Vagina (tissue), 2 donors: ENCODE results near the gene MSL3B.

Experiments
- DNase-seq, 2 donors: peaks; one replicate each; pipeline ENCODE4 v3.0.0-alpha.2; 2017; ENCODE audit errors: extremely low spot score in 2 of 2
- H3K27ac ChIP-seq: fragments of 200-600 bp; sonication (generic); one replicate; pipeline ENCODE4 v1.5.1; 2019
- H3K27me3 ChIP-seq: fragments of 200-600 bp; sonication (generic); one replicate; pipeline ENCODE4 v1.5.1; 2019
- H3K36me3 ChIP-seq, 2 donors: fragments of 200-600 bp; sonication (generic); one replicate each; pipeline ENCODE4 v1.5.1; 2017 to 2019
- H3K4me1 ChIP-seq: fragments of 200-600 bp; sonication (generic); one replicate; pipeline ENCODE4 v1.5.1; 2019
- H3K4me3 ChIP-seq, 2 donors: fragments of 200-600 bp; sonication (generic); 1 replicate in 1 of 2; 2 replicates in 1 of 2; pipeline ENCODE4 v1.5.1; 2016 to 2019
- H3K9me3 ChIP-seq: fragments of 200-600 bp; sonication (generic); one replicate; pipeline ENCODE4 v1.5.1; 2019
- CTCF ChIP-seq, 3 experiments: fragments of 450-650 bp in 2 of 3; fragments of 200-600 bp in 1 of 3; sonication (generic) in 1 of 3; IDR thresholded peaks; one replicate each; pipeline ENCODE4 v1.5.1; 2017 to 2019; ENCODE audit warnings: antibody characterized with exemption in 3 of 3, mild to moderate bottlenecking in 2 of 3, moderate library complexity in 2 of 3
- POLR2A ChIP-seq, 2 donors: fragments of 450-650 bp; IDR thresholded peaks; one replicate each; pipeline ENCODE4 v1.6.1; 2017; ENCODE audit warnings: antibody characterized with exemption in 2 of 2, mild to moderate bottlenecking in 2 of 2, moderate library complexity in 2 of 2
- POLR2AphosphoS5 ChIP-seq, 2 donors: sonication (generic); formaldehyde crosslinking; IDR thresholded peaks; one replicate each; pipeline ENCODE4 v1.9.0; 2017; ENCODE audit warnings: antibody characterized with exemption in 2 of 2, mild to moderate bottlenecking in 2 of 2, low read depth in 1 of 2; ENCODE audit not compliant: insufficient read depth in 1 of 2
- intact Hi-C: fragments of 100-400 bp; cut with DNase I; formaldehyde crosslinking; loops from one replicate; pipeline ENCODE4 v1.15.1; 2023

MSL3B gene

GRCh38 chr2:233817995-233818638 lies 50.1 kb downstream of the MSL3B start:
- H3K4me3 ChIP-seq = no peak overlapping the region
- intact Hi-C loops = no loop called here
- H3K27me3 ChIP-seq = no peaks in the 10 kb centered on the region
- no peaks in the 10 kb centered on the region for H3K36me3 ChIP-seq
- no peaks in the 10 kb centered on the region for H3K4me1 ChIP-seq
- DNase-seq = no peak
- no peak for TF ChIP-seq POLR2A (IDR thresholded peaks at IDR 0.05)
- TF ChIP-seq CTCF (IDR thresholded peaks at IDR 0.05) = no peak
- TF ChIP-seq POLR2AphosphoS5 (IDR thresholded peaks at IDR 0.05; ENCODE audit: insufficient read depth in 1 of 2, low read depth in 1 of 2) = no peak
- H3K9me3 ChIP-seq = no peaks in the 10 kb centered on the region
- H3K27ac ChIP-seq = no peak overlapping the region

- no peak overlapping the region for H3K4me3 ChIP-seq
- no peaks in the 10 kb centered on the region for H3K27me3 ChIP-seq
- intact Hi-C loops = no loop called here
- no peak for DNase-seq
- no peaks in the 10 kb centered on the region for H3K9me3 ChIP-seq
- H3K36me3 ChIP-seq = no peaks in the 10 kb centered on the region
- TF ChIP-seq POLR2AphosphoS5 (IDR thresholded peaks at IDR 0.05; ENCODE audit: insufficient read depth in 1 of 2, low read depth in 1 of 2) (no peak), POLR2A (IDR thresholded peaks at IDR 0.05) (no peak), CTCF (IDR thresholded peaks at IDR 0.05) (no peak)
- H3K27ac ChIP-seq = no peak overlapping the region
- H3K4me1 ChIP-seq = no peaks in the 10 kb centered on the region
These were observed 50.8 kb downstream of the MSL3B start for GRCh38 chr2:233817361-233817911.

- DNase-seq = no peak
- no peak for TF ChIP-seq POLR2A (IDR thresholded peaks at IDR 0.05)
- TF ChIP-seq CTCF (IDR thresholded peaks at IDR 0.05) = no peak
- no peak for TF ChIP-seq POLR2AphosphoS5 (IDR thresholded peaks at IDR 0.05; ENCODE audit: insufficient read depth in 1 of 2, low read depth in 1 of 2)
- Histone ChIP-seq H3K4me1 (no peaks in the 10 kb centered on the region), H3K4me3 (no peak overlapping the region), H3K27me3 (no peaks in the 10 kb centered on the region), H3K9me3 (no peaks in the 10 kb centered on the region), H3K36me3 (no peaks in the 10 kb centered on the region), H3K27ac (no peak overlapping the region)
- intact Hi-C loops = no loop called here
These were observed 51.4 kb downstream of the MSL3B start for GRCh38 chr2:233816771-233817170.

- TF ChIP-seq POLR2AphosphoS5 (IDR thresholded peaks at IDR 0.05; ENCODE audit: insufficient read depth in 1 of 2, low read depth in 1 of 2) (no peak), POLR2A (IDR thresholded peaks at IDR 0.05) (no peak), CTCF (IDR thresholded peaks at IDR 0.05) (no peak)
- intact Hi-C loops = no loop called here
- DNase-seq = no peak
- no peaks in the 10 kb centered on the region for H3K36me3 ChIP-seq
- H3K27me3 ChIP-seq = no peaks in the 10 kb centered on the region
- H3K4me3 ChIP-seq = no peak overlapping the region
- H3K4me1 ChIP-seq = no peaks in the 10 kb centered on the region
- H3K9me3 ChIP-seq = no peaks in the 10 kb centered on the region
- no peak overlapping the region for H3K27ac ChIP-seq
These were observed 51.9 kb downstream of the MSL3B start for GRCh38 chr2:233816334-233816733.

- no peaks in the 10 kb centered on the region for H3K27me3 ChIP-seq
- TF ChIP-seq CTCF (IDR thresholded peaks at IDR 0.05) = no peak
- no peak for TF ChIP-seq POLR2AphosphoS5 (IDR thresholded peaks at IDR 0.05; ENCODE audit: insufficient read depth in 1 of 2, low read depth in 1 of 2)
- TF ChIP-seq POLR2A (IDR thresholded peaks at IDR 0.05) = no peak
- intact Hi-C loops = no loop called here
These were observed 52.3 kb downstream of the MSL3B start for GRCh38 chr2:233815861-233816260.

More at GRCh38 chr2:233815861-233816260, 52.3 kb downstream of the MSL3B start:
- DNase-seq = no peak
- Histone ChIP-seq H3K4me3 (no peak overlapping the region), H3K36me3 (no peaks in the 10 kb centered on the region), H3K27ac (no peak overlapping the region), H3K9me3 (no peaks in the 10 kb centered on the region), H3K4me1 (no peaks in the 10 kb centered on the region)
